GM12878 (cell line): ENCODE data around the gene SPRY2. TPM values are rescaled to one million over a fixed set of nuclear protein-coding genes. Genes with fewer than 3 reads are reported as not detected.

Experiments
- ATAC-seq: fragments of 200-7000 bp; cut with Tn5 transposase; 3 replicates; pipeline ENCODE4 v1.9.1; 2020; ENCODE audit warnings: mild to moderate bottlenecking, moderate library complexity
- BruUV-seq: library from RNA; stranded (reverse); fragments of 400-500 nt; replicated peaks from 2 replicates; lab custom pipeline; 2021; lab: Mats Ljungman, UMichigan
- CTCF ChIA-PET: fragments of 300-600 bp; sonication (Branson Sonifier 250); formaldehyde crosslinking; extraction: SDS; loops from one replicate; lab custom pipeline; 2021; ENCODE audit warnings: inconsistent platforms; lab: Yijun Ruan, JAX
- POLR2A ChIA-PET: fragments of 350-600 bp; formaldehyde crosslinking; extraction: SDS; loops from one replicate; lab custom pipeline; 2021; ENCODE audit warnings: inconsistent platforms; lab: Charles Lee
- RAD21 ChIA-PET: fragments of 300-600 bp; sonication (Branson Sonifier 250); formaldehyde crosslinking; loops from one replicate; lab custom pipeline; 2023; ENCODE audit warnings: antibody characterized with exemption; ENCODE audit not compliant: unreplicated experiment; lab: Charles Lee
- SMC1A ChIA-PET: fragments of 300-600 bp; sonication (Branson Sonifier 250); formaldehyde crosslinking; loops from one replicate; lab custom pipeline; 2023; ENCODE audit not compliant: unreplicated experiment, uncharacterized antibody; lab: Charles Lee
- DNase-seq: peaks from one replicate; pipeline ENCODE4 v3.0.0-alpha.2; 2011; ENCODE audit warnings: low read depth, low spot score
- FAIRE-seq: peaks from 3 replicates; lab custom pipeline; 2011; peaks lifted over from hg19 to GRCh38; lab: Jason Lieb, UNC
- H2AFZ ChIP-seq: 2 replicates; pipeline ENCODE4 v1.6.0; 2011; ENCODE audit warnings: low read depth, low read length, control low read depth; ENCODE audit not compliant: control insufficient read depth
- H3K27ac ChIP-seq: 2 replicates; pipeline ENCODE4 v1.5.1; 2011; ENCODE audit warnings: control low read depth; ENCODE audit not compliant: control insufficient read depth, insufficient read depth
- H3K27me3 ChIP-seq, 2 experiments: replicated peaks in 1 of 2; 2 replicates each; pipeline versions ENCODE4 v1.6.0 to v1.6.1; 2011; ENCODE audit warnings: low read length in 1 of 2; ENCODE audit not compliant: control insufficient read depth in 2 of 2, insufficient read depth in 2 of 2
- H3K36me3 ChIP-seq, 2 experiments: 2 replicates each; pipeline ENCODE4 v1.5.1; 2011; ENCODE audit warnings: low read length in 1 of 2; ENCODE audit not compliant: control insufficient read depth in 2 of 2, insufficient read depth in 2 of 2
- H3K4me1 ChIP-seq: 2 replicates; pipeline ENCODE4 v1.6.1; 2011; ENCODE audit warnings: mild to moderate bottlenecking, low read length, moderate library complexity, mixed read lengths; ENCODE audit not compliant: control insufficient read depth, insufficient read depth
- H3K4me2 ChIP-seq: 2 replicates; pipeline ENCODE4 v1.6.0; 2011; ENCODE audit warnings: control low read depth; ENCODE audit not compliant: control insufficient read depth, insufficient read depth
- H3K4me3 ChIP-seq: fragments of 200-600 bp; sonication (generic); 2 replicates; pipeline ENCODE4 v1.5.1; 2016
- H3K79me2 ChIP-seq: 2 replicates; pipeline ENCODE4 v1.6.0; 2011; ENCODE audit warnings: low read length; ENCODE audit not compliant: control insufficient read depth, insufficient read depth
- H3K9ac ChIP-seq: 2 replicates; pipeline ENCODE4 v1.8.0; 2011; ENCODE audit warnings: low read length, control low read depth, mixed read lengths; ENCODE audit not compliant: control insufficient read depth, insufficient read depth
- H3K9me3 ChIP-seq: replicated peaks from 3 replicates; pipeline ENCODE4 v1.5.1; 2011; ENCODE audit warnings: mild to moderate bottlenecking, low read length; ENCODE audit not compliant: control insufficient read depth, insufficient read depth
- H4K20me1 ChIP-seq: 2 replicates; pipeline ENCODE4 v1.6.0; 2011; ENCODE audit not compliant: control insufficient read depth, insufficient read depth
- CBFB ChIP-seq: IDR thresholded peaks from 2 replicates; pipeline ENCODE4 v1.6.1; 2016; ENCODE audit warnings: antibody characterized with exemption, low read depth
- CEBPZ ChIP-seq: fragments of 150-350 bp; IDR thresholded peaks from 2 replicates; pipeline ENCODE4 v1.6.1; 2016; ENCODE audit warnings: low read depth, low read length
- MLLT1 ChIP-seq: fragments of 450-650 bp; IDR thresholded peaks from 2 replicates; pipeline ENCODE4 v1.6.1; 2016; ENCODE audit warnings: mild to moderate bottlenecking
- NFYB ChIP-seq: IDR thresholded peaks from 2 replicates; pipeline ENCODE4 v1.6.1; 2011; ENCODE audit warnings: low read depth, mild to moderate bottlenecking, low read length, improper control_type of control experiment, moderate library complexity; ENCODE audit not compliant: insufficient read depth
- PAX5 ChIP-seq: IDR thresholded peaks from 2 replicates; pipeline ENCODE4 v1.6.1; 2011; ENCODE audit warnings: low read depth, low read length, borderline replicate concordance
- WGBS: methylation state at CpG from one replicate; pipeline ENCODE4 v1.1.6; 2016; ENCODE audit warnings: low lambda C conversion rate; ENCODE audit not compliant: insufficient replicate concordance, insufficient coverage; ENCODE audit errors: missing lambda C conversion rate; 5-methylcytosine and 5-hydroxymethylcytosine counted together
- in situ Hi-C: fragments of 300-500 bp; cut with MboI; formaldehyde crosslinking; loops from 9 replicates; pipeline ENCODE4 v1.14.3; 2018; ENCODE audit warnings: mixed read lengths
- intact Hi-C: fragments of 100-400 bp; cut with micrococcal nuclease; formaldehyde crosslinking; loops from one replicate; pipeline ENCODE4 v1.14.2; 2022; ENCODE audit not compliant: unreplicated experiment
- polyA plus RNA-seq, 11 experiments: library from polyadenylated mRNA; depleted of rRNA in 4 of 11; unstranded in 6 of 11; stranded (reverse) in 5 of 11; fragments of >200 nt; fragmentation: Nextera tagmentation in 4 of 11; fragmentation: Illumina TruSeq in 1 of 11; extraction: Ambion mirVana in 4 of 11; extraction: Trizol in 1 of 11; gene quantifications; 1 replicate in 1 of 11; 2 replicates in 10 of 11; pipeline versions ENCODE4 v1.2.1 to v1.2.3, GENCODE V29; 2011 to 2016; ENCODE audit warnings: inconsistent platforms in 2 of 11, missing spikeins in 2 of 11, low read depth in 1 of 11
- total RNA-seq, 4 experiments: library from RNA; depleted of rRNA in 3 of 4; stranded (reverse); fragments of >200 nt in 3 of 4; fragmentation: Illumina TruSeq in 1 of 4; extraction: Trizol in 1 of 4; gene quantifications; 2 replicates each; pipeline versions ENCODE4 v1.2.1 to v1.2.3, GENCODE V29; 2013 to 2021

Gene SPRY2
- total and polyA plus RNA-seq, 10 of the 15 experiments (the other 5 are each of a cell fraction or from before 2014, with no cell fraction given) = 1.8 to 82.1 (median 9.2) TPM

- H3K27me3 ChIP-seq = no peaks in the 10 kb centered on the region
- no peak overlapping the region for H3K4me3 ChIP-seq
- no peak overlapping the region for H3K9ac ChIP-seq
- no peak overlapping the region for H3K4me2 ChIP-seq
- ChIA-PET POLR2A (no interaction called here), RAD21 (no interaction called here), SMC1A (no interaction called here), CTCF (interaction anchor here (0.6 to 0.8 kb wide), 2 partner anchors 58 to 342 kb away, joined by 3 to 4 read pairs; no protein-coding TSS in a partner anchor)
- in situ Hi-C loops (no loop called here), intact Hi-C loops (no loop called here)
- DNase-seq (no peak), FAIRE-seq (no peak), ATAC-seq (no peak)
- H4K20me1 ChIP-seq = no peaks in the 10 kb centered on the region
- no peaks in the 10 kb centered on the region for H3K4me1 ChIP-seq
- BruUV-seq = no TSS peak
- H3K79me2 ChIP-seq = no peaks in the 10 kb centered on the region
- H3K36me3 ChIP-seq = no peaks in the 10 kb centered on the region
- no peak overlapping the region for H2AFZ ChIP-seq
- 0% methylated on average over 5 of the region's 5 CpGs for WGBS
- H3K27ac ChIP-seq = no peak overlapping the region
- H3K9me3 ChIP-seq = no peaks in the 10 kb centered on the region
- no peak for TF ChIP-seq MLLT1
- no peak for TF ChIP-seq CEBPZ
- TF ChIP-seq NFYB = no peak
- TF ChIP-seq PAX5 = no peak
- no peak for TF ChIP-seq CBFB
Measured at GRCh38 chr13:80314711-80315653, 25.9 kb downstream of the SPRY2 start.
